Measurements from ENCODE around the gene HTR3B.

The HTR3B gene

GRCh38 chr11:113904379-113905101, at the start of gene HTR3B:
Gene HTR3B (plus strand): TSS chr11:113904796. CDS start chr11:113904934, 138 bp downstream.
- no peak within 1 kb of the TSS for H3K4me3 Mint-ChIP-seq

GRCh38 chr11:113855803-113856202, 48.8 kb upstream of the HTR3B start:
- Mint-ChIP-seq H3K4me1 (peaks cover 9% of the 10 kb centered on the region), H3K4me3 (no peak overlapping the region), H3K27ac (no peak overlapping the region), H3K9me3 (no peaks in the 10 kb centered on the region), H3K27me3 (no peaks in the 10 kb centered on the region)
- DNase-seq (no peak), ATAC-seq (no peak)

More at GRCh38 chr11:113904379-113905101, at the start of gene HTR3B:
- Mint-ChIP-seq H3K4me1 (no peaks in the 10 kb centered on the region), H3K27me3 (peaks cover 26% of the 10 kb centered on the region), H3K27ac (no peak within 1 kb of the TSS), H3K9me3 (no peaks in the 10 kb centered on the region)
- DNase-seq (no peak), ATAC-seq (no peak)

GRCh38 chr11:113856966-113857759, 47.4 kb upstream of the HTR3B start:
- Mint-ChIP-seq H3K27me3 (no peaks in the 10 kb centered on the region), H3K4me3 (no peak overlapping the region), H3K9me3 (no peaks in the 10 kb centered on the region), H3K27ac (no peak overlapping the region), H3K4me1 (peaks cover 15% of the 10 kb centered on the region)
- DNase-seq (no peak), ATAC-seq (no peak)

GRCh38 chr11:113859665-113860064, 44.9 kb upstream of the HTR3B start:
- no peak overlapping the region for H3K4me3 Mint-ChIP-seq
- no peak overlapping the region for H3K27ac Mint-ChIP-seq
- DNase-seq (no peak), ATAC-seq (no peak)
- H3K4me1 Mint-ChIP-seq: peaks cover 22% of the 10 kb centered on the region
- H3K27me3 Mint-ChIP-seq: no peaks in the 10 kb centered on the region
- H3K9me3 Mint-ChIP-seq: no peaks in the 10 kb centered on the region

- no peaks in the 10 kb centered on the region for H3K27me3 Mint-ChIP-seq
- H3K27ac Mint-ChIP-seq: no peak overlapping the region
- H3K4me3 Mint-ChIP-seq: no peak overlapping the region
- DNase-seq (no peak), ATAC-seq (peak; percentile 64)
- peaks cover 22% of the 10 kb centered on the region for H3K4me1 Mint-ChIP-seq
- H3K9me3 Mint-ChIP-seq: no peaks in the 10 kb centered on the region
Observed at GRCh38 chr11:113862435-113862834, 42.2 kb upstream of the HTR3B start.

GRCh38 chr11:113864410-113864809, 40.2 kb upstream of the HTR3B start:
- H3K27me3 Mint-ChIP-seq: no peaks in the 10 kb centered on the region
- no peaks in the 10 kb centered on the region for H3K9me3 Mint-ChIP-seq
- DNase-seq (no peak), ATAC-seq (no peak)
- H3K4me3 Mint-ChIP-seq: no peak overlapping the region
- H3K4me1 Mint-ChIP-seq: peaks cover 22% of the 10 kb centered on the region
- H3K27ac Mint-ChIP-seq: no peak overlapping the region

GRCh38 chr11:113865873-113866272, 38.7 kb upstream of the HTR3B start:
- no peak for ATAC-seq
- H3K27ac Mint-ChIP-seq: no peak overlapping the region
- H3K4me1 Mint-ChIP-seq: peaks cover 15% of the 10 kb centered on the region
- no peak for DNase-seq
- H3K27me3 Mint-ChIP-seq: no peaks in the 10 kb centered on the region
- no peaks in the 10 kb centered on the region for H3K9me3 Mint-ChIP-seq
- H3K4me3 Mint-ChIP-seq: no peak overlapping the region

- H3K4me3 Mint-ChIP-seq: no peak overlapping the region
- no peaks in the 10 kb centered on the region for H3K9me3 Mint-ChIP-seq
- H3K4me1 Mint-ChIP-seq: peaks cover 16% of the 10 kb centered on the region
- no peaks in the 10 kb centered on the region for H3K27me3 Mint-ChIP-seq
- no peak for ATAC-seq
- DNase-seq: no peak
- H3K27ac Mint-ChIP-seq: no peak overlapping the region
Observed at GRCh38 chr11:113867843-113868503, 36.6 kb upstream of the HTR3B start.

GRCh38 chr11:113871336-113871735, 33.3 kb upstream of the HTR3B start:
- no peaks in the 10 kb centered on the region for H3K27me3 Mint-ChIP-seq
- peak overlapping the region in 1 of 2 donors; percentile 82 for H3K27ac Mint-ChIP-seq
- no peak overlapping the region for H3K4me3 Mint-ChIP-seq
- peaks cover 41% of the 10 kb centered on the region for H3K4me1 Mint-ChIP-seq
- ATAC-seq: no peak
- no peak for DNase-seq
- no peaks in the 10 kb centered on the region for H3K9me3 Mint-ChIP-seq

GRCh38 chr11:113873236-113873626, 31.4 kb upstream of the HTR3B start:
- no peak for ATAC-seq
- Mint-ChIP-seq H3K27me3 (no peaks in the 10 kb centered on the region), H3K27ac (no peak overlapping the region), H3K4me1 (peaks cover 56% of the 10 kb centered on the region), H3K4me3 (peak overlapping the region; percentile 80 to 97), H3K9me3 (peaks cover 0 to 5% of the 10 kb centered on the region in 2 donors)
- no peak for DNase-seq

- Mint-ChIP-seq H3K27ac (no peak overlapping the region), H3K4me1 (peaks cover 56% of the 10 kb centered on the region), H3K27me3 (no peaks in the 10 kb centered on the region), H3K9me3 (peaks cover 0 to 5% of the 10 kb centered on the region in 2 donors), H3K4me3 (peak overlapping the region; percentile 80 to 97)
- DNase-seq (no peak), ATAC-seq (no peak)
Observed at GRCh38 chr11:113874096-113874495, 30.5 kb upstream of the HTR3B start.

- no peak for DNase-seq
- Mint-ChIP-seq H3K27me3 (no peaks in the 10 kb centered on the region), H3K9me3 (peaks cover 0 to 5% of the 10 kb centered on the region in 2 donors), H3K4me1 (peaks cover 56% of the 10 kb centered on the region), H3K27ac (peak overlapping the region; percentile 39 to 63), H3K4me3 (peak overlapping the region; percentile 80 to 97)
- ATAC-seq: peak; percentile 61
Observed at GRCh38 chr11:113874581-113875233, 29.9 kb upstream of the HTR3B start.

- peaks cover 0 to 5% of the 10 kb centered on the region in 2 donors for H3K9me3 Mint-ChIP-seq
- DNase-seq (peak; percentile 82 to 85), ATAC-seq (peak; percentile 86)
- no peaks in the 10 kb centered on the region for H3K27me3 Mint-ChIP-seq
- peak within 1 kb of the TSS; percentile 97 to 99 for H3K4me3 Mint-ChIP-seq
- peak within 1 kb of the TSS; percentile 96 to 99 for H3K27ac Mint-ChIP-seq
- peaks cover 56% of the 10 kb centered on the region for H3K4me1 Mint-ChIP-seq
Observed at GRCh38 chr11:113875234-113876073, 29.1 kb upstream of the HTR3B start, which contains the start of gene USP28. Gene USP28 (minus strand): TSS chr11:113875572. CDS start chr11:113875501, 71 bp downstream.

GRCh38 chr11:113876074-113876797, 28.4 kb upstream of the HTR3B start:
- no peaks in the 10 kb centered on the region for H3K27me3 Mint-ChIP-seq
- DNase-seq: no peak
- peaks cover 0 to 5% of the 10 kb centered on the region in 2 donors for H3K9me3 Mint-ChIP-seq
- peak overlapping the region; percentile 97 to 99 for H3K4me3 Mint-ChIP-seq
- H3K4me1 Mint-ChIP-seq: peaks cover 50% of the 10 kb centered on the region
- ATAC-seq: peak; percentile 34
- peak overlapping the region; percentile 96 to 99 for H3K27ac Mint-ChIP-seq

All from stimulated activated naive CD8-positive, alpha-beta T cell treated with anti-CD3 and anti-CD28 coated beads, Interleukin-15, amount 100 ng/mL, for 72 hours (primary cell).